Measurements from ENCODE around the gene SRGAP2B.
A peak's percentile ranks its signal among the peaks of the same experiment; 100 is the strongest.
"Not testable (repeated sequence)": the region's sequence is repeated elsewhere in the genome, so short reads cannot be mapped to it uniquely, and the experiment has no call there.

SRGAP2B gene

GRCh38 chr1:145000074-145000742 lies 94.9 kb downstream of the SRGAP2B start:
- H3K9me3 ChIP-seq (replicated peaks; ENCODE audit: low read length); H3K27me3 ChIP-seq (ENCODE audit: control insufficient read depth, insufficient read depth, low read length); H3K9ac ChIP-seq (ENCODE audit: low read depth, low read length); H3K4me3 ChIP-seq (ENCODE audit: low read length); H3K36me3 ChIP-seq (ENCODE audit: insufficient read depth, low read length); H3K4me2 ChIP-seq (ENCODE audit: low read length); H3K4me1 ChIP-seq (ENCODE audit: control insufficient read depth, insufficient read depth, low read length): not testable (repeated sequence)

GRCh38 chr1:144998981-144999273 lies 96.2 kb downstream of the SRGAP2B start:
- not testable (repeated sequence) for H3K4me3 ChIP-seq (ENCODE audit: low read length); H3K9me3 ChIP-seq (replicated peaks; ENCODE audit: low read length); H3K4me2 ChIP-seq (ENCODE audit: low read length); H3K9ac ChIP-seq (ENCODE audit: low read depth, low read length); H3K4me1 ChIP-seq (ENCODE audit: control insufficient read depth, insufficient read depth, low read length); H3K36me3 ChIP-seq (ENCODE audit: insufficient read depth, low read length); H3K27me3 ChIP-seq (ENCODE audit: control insufficient read depth, insufficient read depth, low read length)

- H3K9ac ChIP-seq (ENCODE audit: low read depth, low read length); H3K4me1 ChIP-seq (ENCODE audit: control insufficient read depth, insufficient read depth, low read length); H3K4me2 ChIP-seq (ENCODE audit: low read length); H3K27me3 ChIP-seq (ENCODE audit: control insufficient read depth, insufficient read depth, low read length); H3K4me3 ChIP-seq (ENCODE audit: low read length); H3K36me3 ChIP-seq (ENCODE audit: insufficient read depth, low read length); H3K9me3 ChIP-seq (replicated peaks; ENCODE audit: low read length): not testable (repeated sequence)
Observed at GRCh38 chr1:144998134-144998980, 96.8 kb downstream of the SRGAP2B start.

- H3K9me3 ChIP-seq (replicated peaks; ENCODE audit: low read length); H3K36me3 ChIP-seq (ENCODE audit: insufficient read depth, low read length); H3K27me3 ChIP-seq (ENCODE audit: control insufficient read depth, insufficient read depth, low read length); H3K9ac ChIP-seq (ENCODE audit: low read depth, low read length); H3K4me3 ChIP-seq (ENCODE audit: low read length): not testable (repeated sequence)
- H3K4me1 ChIP-seq (ENCODE audit: control insufficient read depth, insufficient read depth, low read length) = peaks cover 10% of the 10 kb centered on the region
- H3K4me2 ChIP-seq (ENCODE audit: low read length) = peak overlapping the region; percentile 52
Observed at GRCh38 chr1:144995833-144996410, 99.2 kb downstream of the SRGAP2B start.

- H3K9me3 ChIP-seq (replicated peaks; ENCODE audit: low read length); H3K36me3 ChIP-seq (ENCODE audit: insufficient read depth, low read length); H3K9ac ChIP-seq (ENCODE audit: low read depth, low read length); H3K27me3 ChIP-seq (ENCODE audit: control insufficient read depth, insufficient read depth, low read length); H3K4me3 ChIP-seq (ENCODE audit: low read length): not testable (repeated sequence)
- H3K4me1 ChIP-seq (ENCODE audit: control insufficient read depth, insufficient read depth, low read length) = peaks cover 10% of the 10 kb centered on the region
- peak overlapping the region; percentile 34 for H3K4me2 ChIP-seq (ENCODE audit: low read length)
Observed at GRCh38 chr1:144992915-144993314, 102.2 kb downstream of the SRGAP2B start.

- H3K36me3 ChIP-seq (ENCODE audit: insufficient read depth, low read length); H3K9me3 ChIP-seq (replicated peaks; ENCODE audit: low read length); H3K9ac ChIP-seq (ENCODE audit: low read depth, low read length); H3K4me2 ChIP-seq (ENCODE audit: low read length); H3K4me3 ChIP-seq (ENCODE audit: low read length); H3K27me3 ChIP-seq (ENCODE audit: control insufficient read depth, insufficient read depth, low read length): not testable (repeated sequence)
- H3K4me1 ChIP-seq (ENCODE audit: control insufficient read depth, insufficient read depth, low read length) = peaks cover 10% of the 10 kb centered on the region
Observed at GRCh38 chr1:144990611-144991010, 104.5 kb downstream of the SRGAP2B start.

DNA sequence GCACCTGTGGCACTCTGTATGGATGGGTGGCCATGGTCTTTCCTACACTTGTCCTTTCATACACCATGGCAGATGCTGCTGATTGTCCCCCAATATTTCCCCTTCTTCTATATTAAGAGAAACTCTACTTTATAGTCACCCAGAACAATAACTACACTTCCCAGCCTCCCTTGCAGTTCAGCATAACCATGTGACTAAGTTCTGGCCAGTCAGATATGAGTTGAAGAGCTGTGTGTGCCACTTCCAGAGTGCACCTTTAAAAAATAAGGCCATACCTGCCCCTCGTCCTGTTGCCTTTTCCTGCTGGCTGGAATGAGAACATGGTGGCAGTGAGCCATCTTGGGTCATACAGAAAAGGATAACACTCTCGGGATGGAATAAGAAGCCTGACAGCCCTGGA lies 108.0 kb downstream of the SRGAP2B start:
- H3K4me2 ChIP-seq (ENCODE audit: low read length); H3K36me3 ChIP-seq (ENCODE audit: insufficient read depth, low read length); H3K4me1 ChIP-seq (ENCODE audit: control insufficient read depth, insufficient read depth, low read length); H3K9ac ChIP-seq (ENCODE audit: low read depth, low read length); H3K4me3 ChIP-seq (ENCODE audit: low read length); H3K27me3 ChIP-seq (ENCODE audit: control insufficient read depth, insufficient read depth, low read length); H3K9me3 ChIP-seq (replicated peaks; ENCODE audit: low read length): not testable (repeated sequence)

DNA sequence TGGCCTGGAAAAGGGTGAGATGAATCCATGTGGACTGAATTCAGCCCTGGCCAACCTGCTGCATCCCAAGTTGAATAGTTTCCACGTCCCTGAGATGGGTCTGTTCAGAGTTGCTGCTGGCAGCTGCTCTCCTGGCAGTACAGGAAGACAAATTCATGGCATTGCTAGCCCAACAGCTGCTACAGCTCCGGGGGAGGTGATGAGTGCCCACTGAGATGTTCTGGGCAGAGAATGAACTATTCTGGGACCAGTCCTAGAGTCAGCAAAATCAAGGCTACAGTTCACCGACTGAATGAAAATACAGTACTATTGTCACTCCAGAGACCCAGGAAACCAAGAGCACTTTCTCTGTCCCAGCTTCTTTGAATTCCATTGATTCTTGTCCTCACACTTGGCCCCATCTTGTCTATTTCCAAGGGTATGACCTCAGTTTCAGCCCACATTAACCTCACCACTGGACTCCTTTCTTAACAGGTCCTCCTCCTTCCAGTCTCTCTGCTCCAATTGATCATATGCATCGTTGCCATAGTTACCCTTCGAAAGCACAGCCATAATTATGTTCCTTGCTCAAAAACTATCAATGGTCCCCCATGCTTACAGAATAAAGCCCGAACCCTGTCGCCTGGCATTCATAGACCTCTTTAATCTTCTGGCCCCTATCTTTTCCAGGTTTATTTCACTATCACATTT lies 108.8 kb downstream of the SRGAP2B start:
- not testable (repeated sequence) for H3K36me3 ChIP-seq (ENCODE audit: insufficient read depth, low read length); H3K4me3 ChIP-seq (ENCODE audit: low read length); H3K27me3 ChIP-seq (ENCODE audit: control insufficient read depth, insufficient read depth, low read length); H3K4me1 ChIP-seq (ENCODE audit: control insufficient read depth, insufficient read depth, low read length); H3K4me2 ChIP-seq (ENCODE audit: low read length); H3K9me3 ChIP-seq (replicated peaks; ENCODE audit: low read length); H3K9ac ChIP-seq (ENCODE audit: low read depth, low read length)

GRCh38 chr1:144985550-144986170 lies 109.5 kb downstream of the SRGAP2B start:
- H3K9me3 ChIP-seq (replicated peaks; ENCODE audit: low read length); H3K9ac ChIP-seq (ENCODE audit: low read depth, low read length); H3K36me3 ChIP-seq (ENCODE audit: insufficient read depth, low read length); H3K4me2 ChIP-seq (ENCODE audit: low read length); H3K4me3 ChIP-seq (ENCODE audit: low read length); H3K4me1 ChIP-seq (ENCODE audit: control insufficient read depth, insufficient read depth, low read length); H3K27me3 ChIP-seq (ENCODE audit: control insufficient read depth, insufficient read depth, low read length): not testable (repeated sequence)

- H3K4me2 ChIP-seq (ENCODE audit: low read length); H3K27me3 ChIP-seq (ENCODE audit: control insufficient read depth, insufficient read depth, low read length); H3K4me3 ChIP-seq (ENCODE audit: low read length); H3K9me3 ChIP-seq (replicated peaks; ENCODE audit: low read length); H3K9ac ChIP-seq (ENCODE audit: low read depth, low read length); H3K4me1 ChIP-seq (ENCODE audit: control insufficient read depth, insufficient read depth, low read length); H3K36me3 ChIP-seq (ENCODE audit: insufficient read depth, low read length): not testable (repeated sequence)
Observed at GRCh38 chr1:144982802-144983525, 112.2 kb downstream of the SRGAP2B start.

GRCh38 chr1:144981157-144981556 lies 114.0 kb downstream of the SRGAP2B start:
- H3K9me3 ChIP-seq (replicated peaks; ENCODE audit: low read length); H3K4me3 ChIP-seq (ENCODE audit: low read length); H3K36me3 ChIP-seq (ENCODE audit: insufficient read depth, low read length); H3K9ac ChIP-seq (ENCODE audit: low read depth, low read length); H3K4me1 ChIP-seq (ENCODE audit: control insufficient read depth, insufficient read depth, low read length); H3K4me2 ChIP-seq (ENCODE audit: low read length); H3K27me3 ChIP-seq (ENCODE audit: control insufficient read depth, insufficient read depth, low read length): not testable (repeated sequence)

Measured in skeletal muscle satellite cell (primary cell).